NOMO-1 treated with DMSO at 0.1 percent for 48 hours (cell line): ENCODE data around the gene DUSP22.

ENCODE experiments used
- DNase-seq: peaks from one replicate; lab custom pipeline; 2025; ENCODE audit not compliant: unreplicated experiment; lab: John Stamatoyannopoulos, UW

Gene DUSP22

GRCh38 chr6:296151-297122 is 4.2 kb downstream of the DUSP22 start:
- DNase-seq: no peak

DNA sequence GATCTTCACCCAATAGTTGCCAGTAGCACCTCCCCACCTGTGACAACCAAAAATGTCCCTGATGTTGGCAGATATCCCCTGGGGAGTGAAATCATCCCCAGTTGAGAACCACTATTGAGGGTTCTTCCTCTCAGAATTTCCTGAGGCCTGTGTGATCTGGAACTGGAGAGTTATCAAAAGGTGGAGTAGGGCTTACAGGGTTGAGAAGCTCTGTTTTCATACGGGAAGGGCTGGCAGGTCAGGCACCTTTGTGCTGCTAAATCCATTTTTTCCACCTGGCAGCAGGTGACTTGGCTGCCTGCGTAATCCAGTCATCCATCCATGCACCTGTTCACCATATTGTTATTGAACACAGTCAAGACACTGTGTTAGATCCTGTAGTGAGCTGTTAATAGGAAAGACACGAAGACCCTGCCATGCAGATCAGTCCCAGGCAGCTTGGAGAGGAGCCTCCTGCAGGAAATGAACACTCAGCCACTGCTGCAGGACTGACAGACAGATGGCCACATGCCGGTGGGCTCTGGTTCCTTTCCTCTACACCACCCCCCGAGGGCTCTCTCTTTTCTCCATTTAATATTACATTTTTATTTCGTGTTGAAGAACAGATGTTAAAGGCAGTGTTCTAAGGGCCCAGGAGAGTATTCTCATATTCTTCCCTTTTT is 5.4 kb downstream of the DUSP22 start:
- DNase-seq: no peak

DNA sequence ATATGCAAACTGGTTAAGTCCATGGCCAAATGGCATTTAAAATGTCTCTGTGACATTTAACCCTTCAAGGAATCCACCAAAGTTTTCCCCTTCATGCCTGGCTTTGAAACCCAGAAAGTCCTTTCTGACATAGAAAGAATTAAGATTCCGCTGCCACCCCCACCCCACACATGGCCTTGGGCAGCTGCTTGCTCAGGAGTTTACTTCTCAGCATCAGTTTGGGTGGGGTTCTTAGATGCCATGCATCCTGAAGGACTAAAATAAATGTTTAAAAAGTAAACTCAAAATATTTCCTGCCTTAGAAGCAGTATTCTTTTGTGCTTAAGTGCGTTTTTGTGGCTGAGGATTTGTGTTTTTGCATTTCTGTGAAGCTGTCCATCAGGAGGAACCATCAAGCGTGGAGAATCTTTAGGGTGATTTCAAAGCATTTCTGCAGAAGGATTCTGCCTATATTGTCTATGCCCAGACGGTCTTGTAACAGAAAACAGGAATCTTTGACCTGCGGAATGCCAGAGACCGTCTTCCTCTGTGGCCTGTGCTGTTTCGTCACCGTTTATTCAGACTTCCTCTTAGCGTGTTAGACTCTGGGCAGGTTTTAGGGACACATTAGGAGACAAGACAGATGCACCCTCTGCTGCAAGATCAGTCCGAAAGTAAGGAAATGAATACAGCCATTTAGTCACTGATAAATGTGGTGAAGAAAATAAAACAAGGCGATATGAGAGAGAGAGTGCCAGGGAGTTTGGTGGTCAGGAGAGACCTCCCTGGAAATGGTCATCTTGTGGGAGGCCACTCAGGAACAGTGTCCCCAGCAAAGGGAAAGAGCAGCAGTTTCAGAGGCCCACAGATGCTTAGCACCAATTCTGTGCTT is 6.2 kb downstream of the DUSP22 start:
- no peak for DNase-seq

- no peak for DNase-seq
These were observed 7.1 kb downstream of the DUSP22 start for GRCh38 chr6:299104-299980.

DNA sequence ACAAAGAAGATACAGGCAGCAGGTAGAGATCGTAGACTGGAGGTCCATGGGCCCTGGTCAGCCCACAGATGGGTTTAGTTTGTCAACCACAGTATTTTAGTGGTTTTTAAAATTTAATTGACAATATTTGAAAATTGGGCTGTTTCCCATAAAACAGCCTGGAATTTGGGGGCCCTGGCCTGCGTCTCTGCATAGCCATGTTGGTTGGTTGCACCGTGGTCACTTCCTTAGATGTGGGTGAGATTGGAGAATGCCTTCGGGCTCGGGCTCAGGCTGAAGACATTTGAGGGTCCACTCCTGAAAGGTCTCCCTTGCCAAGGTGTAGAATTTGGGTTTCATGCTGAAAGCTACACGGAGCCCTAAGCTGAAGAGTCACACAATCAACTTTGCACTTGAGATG is 7.7 kb downstream of the DUSP22 start:
- DNase-seq: no peak

- no peak for DNase-seq
These were observed 8.4 kb downstream of the DUSP22 start for GRCh38 chr6:300494-301198.

DNA sequence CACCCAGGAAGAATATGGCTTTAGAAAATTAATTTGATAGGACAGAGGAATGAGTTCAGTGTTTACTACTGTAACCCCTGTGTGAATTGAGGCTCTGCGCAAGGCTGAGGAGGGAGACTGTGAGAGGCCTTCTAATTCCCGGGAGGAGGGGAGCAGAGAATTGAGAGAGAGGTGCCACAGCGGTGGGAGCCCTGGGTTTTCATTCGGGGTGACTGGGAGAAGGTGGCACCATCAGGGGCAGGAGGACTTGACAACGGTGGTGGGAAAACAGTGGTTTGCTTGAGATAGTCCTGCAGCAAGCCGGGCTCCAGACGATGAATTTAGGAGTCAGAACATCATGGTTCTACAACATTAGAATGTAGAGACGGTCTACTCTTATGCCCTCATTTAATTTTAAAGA is 9.2 kb downstream of the DUSP22 start:
- DNase-seq: no peak

- no peak for DNase-seq
These were observed 9.8 kb downstream of the DUSP22 start for GRCh38 chr6:301929-302705.

GRCh38 chr6:302760-303159 is 10.5 kb downstream of the DUSP22 start:
- no peak for DNase-seq

GRCh38 chr6:303263-303662 is 11.0 kb downstream of the DUSP22 start:
- no peak for DNase-seq

- DNase-seq: no peak
These were observed 11.8 kb downstream of the DUSP22 start for GRCh38 chr6:303948-304558.

- DNase-seq: no peak
These were observed 12.6 kb downstream of the DUSP22 start for GRCh38 chr6:304833-305370.

- no peak for DNase-seq
These were observed 13.3 kb downstream of the DUSP22 start for GRCh38 chr6:305371-306206.

- no peak for DNase-seq
These were observed 14.4 kb downstream of the DUSP22 start for GRCh38 chr6:306641-307061.

DNA sequence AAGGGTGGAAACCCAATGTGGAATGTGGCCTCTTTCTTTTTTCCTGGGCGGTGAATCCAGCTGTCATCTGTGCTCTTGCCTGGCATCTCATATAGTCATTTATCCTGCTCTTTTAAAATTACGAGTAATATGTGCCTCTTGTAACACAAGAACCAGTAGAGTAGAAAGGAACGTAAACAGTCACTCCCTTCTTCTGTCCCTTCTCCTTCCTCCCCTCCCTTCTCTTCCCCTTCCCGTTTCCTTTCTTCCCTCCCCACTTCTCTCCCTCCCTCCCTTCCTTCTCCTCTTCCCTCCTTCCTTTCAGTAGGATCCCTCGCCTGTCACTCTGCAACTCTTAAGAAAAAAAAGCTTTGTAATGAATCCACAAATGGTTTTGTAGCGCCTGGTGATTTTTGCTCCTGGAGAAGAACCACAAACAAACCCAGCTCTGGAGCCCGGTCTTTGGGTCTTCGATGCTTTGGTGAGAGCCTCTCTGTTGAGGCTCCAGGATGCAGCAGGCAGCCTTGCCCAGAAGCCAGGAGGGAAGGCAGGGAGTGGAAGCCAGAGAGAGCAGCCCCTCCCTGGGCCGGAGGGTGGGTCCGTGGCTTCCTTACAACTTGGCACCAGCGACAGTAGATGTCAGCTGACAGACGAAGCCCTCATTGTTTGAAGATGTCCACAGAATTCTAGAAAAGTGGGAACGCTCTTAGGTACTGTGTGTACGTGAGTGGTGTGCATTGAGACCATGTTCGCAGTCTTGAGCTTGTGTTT is 15.0 kb downstream of the DUSP22 start:
- no peak for DNase-seq

GRCh38 chr6:307874-308273 is 15.6 kb downstream of the DUSP22 start:
- DNase-seq: no peak

DNA sequence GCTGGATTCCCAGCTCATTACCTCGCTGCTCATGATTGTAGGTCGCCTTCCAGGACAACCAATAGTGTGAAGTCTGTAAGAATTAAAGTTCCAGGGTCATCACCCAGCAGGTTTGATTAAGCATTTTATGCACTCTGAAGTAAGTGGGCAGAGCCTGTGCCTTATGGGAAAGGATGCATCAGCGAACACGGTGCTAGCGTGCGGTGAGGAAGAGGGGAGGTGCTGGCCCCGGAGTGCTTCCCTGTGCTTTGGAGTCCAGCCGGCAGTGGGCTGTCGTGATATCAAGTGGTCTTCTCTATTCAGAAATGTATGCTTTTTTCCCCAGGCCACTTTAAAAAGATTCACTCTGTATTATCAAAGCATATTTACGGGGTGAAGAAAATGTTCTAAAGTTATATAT is 16.0 kb downstream of the DUSP22 start:
- DNase-seq: no peak
